H9 (cell line): ENCODE results near the gene PTPRN2. TPM values are rescaled to one million over a fixed set of nuclear protein-coding genes. Genes with fewer than 3 reads are reported as not detected.

Experiments
- DNase-seq: peaks from one replicate; pipeline ENCODE4 v3.0.0-alpha.2; 2017
- H2AFZ ChIP-seq: one replicate; pipeline ENCODE4 v1.6.1; 2013; ENCODE audit warnings: mild to moderate bottlenecking, low read length, control low read depth, moderate library complexity
- H2AK5ac ChIP-seq: 2 replicates; pipeline ENCODE4 v1.6.1; 2013; ENCODE audit warnings: low read length, control low read depth, mixed read lengths; ENCODE audit not compliant: insufficient read length
- H2BK120ac ChIP-seq: one replicate; pipeline ENCODE4 v1.6.1; 2013; ENCODE audit warnings: low read depth, mild to moderate bottlenecking, low read length, control low read depth, inconsistent platforms; ENCODE audit not compliant: poor library complexity, severe bottlenecking
- H2BK12ac ChIP-seq: 2 replicates; pipeline ENCODE4 v1.6.1; 2013; ENCODE audit warnings: low read length, control low read depth, mixed read lengths, low read depth; ENCODE audit not compliant: insufficient read length
- H2BK15ac ChIP-seq: 2 replicates; pipeline ENCODE4 v1.6.1; 2013; ENCODE audit warnings: low read depth, low read length, control low read depth
- H2BK20ac ChIP-seq: one replicate; pipeline ENCODE4 v1.6.1; 2013; ENCODE audit warnings: low read depth, mild to moderate bottlenecking, low read length, control low read depth, inconsistent platforms; ENCODE audit not compliant: poor library complexity, severe bottlenecking
- H2BK5ac ChIP-seq: 2 replicates; pipeline ENCODE4 v1.6.1; 2013; ENCODE audit warnings: low read length, control low read depth, mixed read lengths; ENCODE audit not compliant: insufficient read length
- H3K14ac ChIP-seq: 2 replicates; pipeline ENCODE4 v1.6.1; 2013; ENCODE audit warnings: low read length, control low read depth; ENCODE audit not compliant: insufficient read depth
- H3K18ac ChIP-seq: 2 replicates; pipeline ENCODE4 v1.6.1; 2013; ENCODE audit warnings: low read depth, mild to moderate bottlenecking, mixed read lengths, low read length, control low read depth; ENCODE audit not compliant: insufficient read length
- H3K23ac ChIP-seq: 2 replicates; pipeline ENCODE4 v1.6.1; 2013; ENCODE audit warnings: low read length, control low read depth, mixed read lengths, low read depth; ENCODE audit not compliant: insufficient read length
- H3K23me2 ChIP-seq: 2 replicates; pipeline ENCODE4 v1.6.1; 2013; ENCODE audit warnings: low read depth, mild to moderate bottlenecking, mixed read lengths, low read length, control low read depth; ENCODE audit not compliant: insufficient read length, poor library complexity, severe bottlenecking
- H3K27ac ChIP-seq: 2 replicates; pipeline ENCODE4 v1.5.1; 2013; ENCODE audit warnings: low read length, control low read depth, mixed read lengths, low read depth; ENCODE audit not compliant: insufficient read length
- H3K27me3 ChIP-seq: 2 replicates; pipeline ENCODE4 v1.6.1; 2013; ENCODE audit warnings: low read length, control low read depth, inconsistent platforms; ENCODE audit not compliant: insufficient read depth
- H3K4ac ChIP-seq: 2 replicates; pipeline ENCODE4 v1.6.1; 2013; ENCODE audit warnings: low read depth, mild to moderate bottlenecking, control low read depth, inconsistent platforms, low read length, moderate library complexity
- H3K4me1 ChIP-seq: 2 replicates; pipeline ENCODE4 v1.6.1; 2013; ENCODE audit warnings: low read length, control low read depth, inconsistent platforms; ENCODE audit not compliant: insufficient read depth
- H3K4me2 ChIP-seq: 2 replicates; pipeline ENCODE4 v1.6.1; 2013; ENCODE audit warnings: low read length, control low read depth, mixed read lengths; ENCODE audit not compliant: insufficient read length, insufficient read depth
- H3K56ac ChIP-seq: 2 replicates; pipeline ENCODE4 v1.6.1; 2013; ENCODE audit warnings: low read depth, mild to moderate bottlenecking, mixed read lengths, low read length, control low read depth; ENCODE audit not compliant: insufficient read length
- H3K79me1 ChIP-seq: 2 replicates; pipeline ENCODE4 v1.6.1; 2013; ENCODE audit warnings: low read depth, mild to moderate bottlenecking, moderate library complexity, low read length, control low read depth, inconsistent platforms; ENCODE audit not compliant: insufficient read depth, poor library complexity, severe bottlenecking
- H3K79me2 ChIP-seq: 2 replicates; pipeline ENCODE4 v1.6.1; 2013; ENCODE audit warnings: low read length, control low read depth, inconsistent platforms; ENCODE audit not compliant: insufficient read depth
- H3K9ac ChIP-seq: 2 replicates; pipeline ENCODE4 v1.6.1; 2013; ENCODE audit warnings: low read length, control low read depth, mixed read lengths; ENCODE audit not compliant: insufficient read length; ENCODE audit errors: extremely low read depth
- H3K9me3 ChIP-seq: one replicate; pipeline ENCODE4 v1.6.1; 2013; ENCODE audit warnings: low read depth, low read length, inconsistent platforms; ENCODE audit not compliant: control insufficient read depth
- H3T11ph ChIP-seq: one replicate; pipeline ENCODE4 v1.6.1; 2013; ENCODE audit warnings: mild to moderate bottlenecking, low read length, control low read depth, inconsistent platforms
- H4K20me1 ChIP-seq: one replicate; pipeline ENCODE4 v1.6.1; 2013; ENCODE audit not compliant: control insufficient read depth, insufficient read length, insufficient read depth
- H4K5ac ChIP-seq: 2 replicates; pipeline ENCODE4 v1.6.1; 2013; ENCODE audit warnings: low read depth, mild to moderate bottlenecking, mixed read lengths, low read length, control low read depth; ENCODE audit not compliant: insufficient read length
- H4K8ac ChIP-seq: replicated peaks from 2 replicates; pipeline ENCODE4 v1.6.1; 2013; ENCODE audit warnings: low read length, control low read depth, mixed read lengths, low read depth; ENCODE audit not compliant: insufficient read length
- H4K91ac ChIP-seq: 2 replicates; pipeline ENCODE4 v1.6.1; 2013; ENCODE audit warnings: low read depth, mild to moderate bottlenecking, moderate library complexity, mixed read lengths, low read length, control low read depth; ENCODE audit not compliant: insufficient read length
- H3K27ac Mint-ChIP-seq, 3 experiments: 2 replicates in 2 of 3; 3 replicates in 1 of 3; pipeline ENCODE4 v1.8.0; 2020 to 2021; ENCODE audit warnings: mixed read lengths in 3 of 3, mild to moderate bottlenecking in 1 of 3, moderate library complexity in 1 of 3
- H3K27me3 Mint-ChIP-seq: 2 replicates; pipeline ENCODE4 v1.8.0; 2021; ENCODE audit warnings: low read depth, mild to moderate bottlenecking, moderate library complexity, mixed read lengths
- H3K36me3 Mint-ChIP-seq, 3 experiments: 2 replicates in 2 of 3; 3 replicates in 1 of 3; pipeline ENCODE4 v1.8.0; 2020 to 2021; ENCODE audit warnings: low read depth in 3 of 3, mixed read lengths in 3 of 3; ENCODE audit not compliant: insufficient read depth in 1 of 3
- H3K4me1 Mint-ChIP-seq, 2 experiments: 2 replicates each; pipeline ENCODE4 v1.8.0; 2020; ENCODE audit warnings: mixed read lengths in 2 of 2
- H3K4me3 Mint-ChIP-seq, 2 experiments: 2 replicates in 1 of 2; 3 replicates in 1 of 2; pipeline ENCODE4 v1.8.0; 2020 to 2021; ENCODE audit warnings: mild to moderate bottlenecking in 2 of 2, mixed read lengths in 2 of 2, moderate library complexity in 1 of 2
- H3K9me3 Mint-ChIP-seq, 2 experiments: 2 replicates in 1 of 2; 3 replicates in 1 of 2; pipeline ENCODE4 v1.8.0; 2020; ENCODE audit warnings: mild to moderate bottlenecking in 2 of 2, mixed read lengths in 2 of 2, moderate library complexity in 1 of 2
- CTCF ChIP-seq: fragments of 200-600 bp; sonication (generic); conservative IDR thresholded peaks from 3 replicates; pipeline ENCODE4 v1.8.0; 2021; ENCODE audit warnings: antibody characterized with exemption, mild to moderate bottlenecking
- WGBS: extraction: QIAGEN DNeasy Blood & Tissue Kit; methylation state at CpG from one replicate; pipeline ENCODE4 v1.1.7; 2013; ENCODE audit warnings: missing lambda C conversion rate, low lambda C conversion rate, mixed read lengths; ENCODE audit not compliant: insufficient read length; ENCODE audit errors: extremely low coverage; 5-methylcytosine and 5-hydroxymethylcytosine counted together
- total RNA-seq: library from RNA; stranded (reverse); gene quantifications from 2 replicates; pipeline ENCODE4 v1.2.1, GENCODE V29; 2021

PTPRN2 gene
- total RNA-seq, 1 experiment from 2014 or later = 5.2 TPM

GRCh38 chr7:157508477-157508881 lies 1079.1 kb downstream of the PTPRN2 start:
- Mint-ChIP-seq H3K36me3 (peaks cover 0 to 12% (median 2%) of the 10 kb centered on the region in 3 experiments; a peak in 3 of 7 replicates), H3K4me3 (no peak overlapping the region), H3K27me3 (peaks cover 96% of the 10 kb centered on the region), H3K9me3 (peaks cover 26 to 30% of the 10 kb centered on the region in 2 experiments), H3K27ac (no peak overlapping the region), H3K4me1 (peaks cover 3 to 5% of the 10 kb centered on the region in 2 experiments; a peak in 3 of 4 replicates)
- Histone ChIP-seq H3K23me2 (no peaks in the 10 kb centered on the region), H2BK20ac (no peak overlapping the region), H4K8ac (no peak overlapping the region), H3K27me3 (peaks cover 2% of the 10 kb centered on the region; the same call in 1 of the 2 replicates), H4K5ac (no peak overlapping the region), H2BK15ac (no peak overlapping the region), H3K79me1 (no peaks in the 10 kb centered on the region), H3T11ph (no peak overlapping the region), H2AFZ (no peak overlapping the region), H3K9ac (no peak overlapping the region), H3K23ac (no peak overlapping the region), H4K20me1 (no peaks in the 10 kb centered on the region), H3K4ac (no peak overlapping the region), H3K56ac (no peak overlapping the region), H2BK120ac (no peak overlapping the region), H2BK5ac (no peak overlapping the region), H3K9me3 (no peaks in the 10 kb centered on the region), H2BK12ac (no peak overlapping the region), H3K27ac (no peak overlapping the region), H4K91ac (no peak overlapping the region), H3K14ac (no peak overlapping the region), H2AK5ac (no peak overlapping the region), H3K4me2 (no peak overlapping the region), H3K4me1 (no peaks in the 10 kb centered on the region), H3K79me2 (no peaks in the 10 kb centered on the region), H3K18ac (no peak overlapping the region)
- no CpG with 5 or more reads among the region's 11 CpGs for whole genome bisulfite sequencing
- DNase-seq = no peak
- no peak for TF ChIP-seq CTCF
